Activated CD4-positive, alpha-beta T cell treated with anti-CD3 and anti-CD28 coated beads, Interleukin-2, amount 50 U/mL, for 1 hour (primary cell): Measurements from ENCODE around the gene TLE1.

Experiments used
- DNase-seq: peaks from one replicate; pipeline ENCODE4 v3.0.0-alpha.2; 2020

TLE1 gene

DNA sequence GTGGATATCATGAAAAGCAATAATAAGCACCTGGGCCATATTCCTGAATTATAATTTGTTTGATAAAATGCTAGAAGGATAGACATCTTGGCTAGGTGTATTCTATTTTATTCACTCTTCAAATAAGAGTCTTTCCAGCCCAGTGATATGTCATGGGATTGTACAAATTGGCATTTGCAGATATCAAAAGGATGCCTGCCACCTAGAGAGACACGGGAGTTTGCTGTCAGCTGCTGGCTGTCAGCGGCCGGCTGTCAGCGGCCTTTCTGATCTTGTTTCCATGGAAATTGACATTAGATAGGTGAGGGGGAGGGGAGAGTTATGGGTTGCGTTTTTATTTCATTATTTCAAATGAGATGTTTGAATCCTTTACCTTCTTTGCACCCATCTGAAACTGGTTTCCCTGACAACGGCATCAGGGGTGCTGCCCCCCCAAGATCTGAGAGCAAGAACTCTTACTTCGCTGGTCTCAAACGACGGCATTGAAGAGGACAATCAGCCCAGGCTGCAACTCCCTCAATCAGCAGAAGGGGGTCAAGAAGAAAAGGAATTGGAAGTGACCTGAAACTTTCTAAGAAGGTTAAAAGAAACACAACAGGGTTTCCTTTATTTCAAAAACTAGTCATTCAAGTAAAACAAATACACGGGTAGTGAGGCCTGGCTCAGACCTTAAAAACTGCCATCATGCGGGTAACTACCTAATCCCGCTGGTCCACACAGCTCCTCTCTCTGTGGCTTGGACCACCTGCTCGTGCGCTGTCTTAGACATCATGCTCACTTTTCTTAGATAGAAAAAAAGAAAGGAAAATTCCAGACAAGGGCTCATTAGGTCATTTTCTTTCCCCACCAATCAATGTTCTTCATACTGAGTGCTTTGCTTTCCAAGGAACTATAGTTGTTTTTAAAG is 115.7 kb downstream of the TLE1 start:
- no peak for DNase-seq

DNA sequence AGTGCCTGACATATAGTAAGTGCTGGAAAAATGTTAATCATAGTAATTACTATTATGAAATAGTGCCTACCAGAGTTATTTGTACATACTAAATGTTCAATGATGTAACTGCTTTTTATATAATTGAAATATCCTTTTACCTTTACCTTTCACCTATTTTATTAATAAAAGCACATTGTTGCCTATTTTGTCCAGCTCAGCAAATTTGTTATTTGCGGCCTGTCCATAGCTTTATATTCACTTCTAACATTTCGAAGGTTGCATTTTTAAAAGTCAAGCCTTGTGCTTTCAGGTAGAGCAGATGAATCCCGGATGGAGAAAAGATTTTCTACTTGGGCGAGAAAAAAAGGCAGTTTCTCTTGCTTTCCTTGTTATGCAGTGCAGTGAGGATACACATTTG is 119.3 kb downstream of the TLE1 start:
- DNase-seq, result no peak

DNA sequence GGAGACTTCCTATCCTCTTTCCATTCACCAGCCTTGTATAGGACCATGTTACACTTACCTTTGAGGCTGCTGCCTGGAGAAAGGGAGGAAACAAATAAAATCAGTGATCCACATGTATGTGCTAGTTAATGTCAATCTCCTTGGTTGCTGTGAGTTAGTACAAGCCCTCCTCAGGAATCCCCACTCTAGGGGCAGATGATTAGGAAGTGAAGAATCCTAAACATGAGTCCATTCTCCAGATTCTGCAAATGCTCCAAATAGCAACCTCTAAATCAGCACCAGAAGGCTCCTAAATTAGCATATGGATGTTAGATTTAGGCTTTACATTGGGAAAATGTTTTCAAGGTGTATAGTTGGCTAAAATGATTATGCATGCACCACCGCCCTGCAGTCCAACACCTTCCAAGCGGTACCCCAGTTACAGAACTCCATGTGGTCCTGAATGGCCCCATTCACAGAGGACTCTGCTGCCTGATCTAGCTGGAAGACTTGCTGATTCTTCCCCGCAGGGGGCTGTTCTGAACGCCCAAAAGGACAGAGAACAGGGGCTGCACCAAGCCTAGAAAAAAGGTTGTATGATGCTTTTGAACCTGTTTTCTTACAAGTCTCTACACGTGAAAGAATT is 123.2 kb downstream of the TLE1 start:
- no peak for DNase-seq

DNA sequence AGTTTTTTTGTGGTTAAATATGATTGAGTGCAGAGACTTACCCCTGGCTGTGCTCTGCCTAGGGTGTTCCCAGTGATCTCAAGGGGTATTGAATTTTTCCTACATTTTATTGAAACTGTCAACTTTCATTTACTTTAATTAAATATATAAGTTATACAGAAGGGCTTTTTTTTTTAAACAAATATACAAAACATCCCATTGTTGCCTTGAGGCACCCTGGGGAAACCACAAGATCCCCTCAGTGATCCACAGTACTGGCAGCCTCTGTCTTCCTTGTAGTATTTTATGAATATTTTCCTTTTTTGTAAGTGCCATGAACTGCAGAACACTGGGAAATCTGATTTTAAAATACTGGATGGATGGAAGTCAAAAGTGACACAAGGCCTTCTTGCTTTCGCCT is 123.7 kb downstream of the TLE1 start:
- no peak for DNase-seq

DNA sequence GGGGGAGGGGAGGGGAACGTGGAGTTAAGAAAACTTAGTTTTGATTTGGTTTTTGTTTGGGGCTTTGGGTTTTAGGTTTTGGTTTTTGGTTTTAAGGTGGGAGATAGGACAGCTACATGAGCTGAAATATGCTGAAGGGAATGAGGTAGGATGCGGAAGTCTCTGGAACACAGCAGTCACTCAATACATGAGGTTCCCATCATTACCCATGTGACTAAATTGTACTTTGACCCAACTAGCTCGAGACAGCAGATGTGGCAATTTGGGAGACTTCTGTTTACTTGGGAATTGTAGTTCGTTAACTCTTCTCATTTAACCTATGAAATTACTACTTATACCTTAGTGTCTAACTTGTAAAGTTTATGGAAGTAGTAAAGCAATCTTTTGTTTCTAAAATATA is 124.2 kb downstream of the TLE1 start:
- DNase-seq, result no peak

DNA sequence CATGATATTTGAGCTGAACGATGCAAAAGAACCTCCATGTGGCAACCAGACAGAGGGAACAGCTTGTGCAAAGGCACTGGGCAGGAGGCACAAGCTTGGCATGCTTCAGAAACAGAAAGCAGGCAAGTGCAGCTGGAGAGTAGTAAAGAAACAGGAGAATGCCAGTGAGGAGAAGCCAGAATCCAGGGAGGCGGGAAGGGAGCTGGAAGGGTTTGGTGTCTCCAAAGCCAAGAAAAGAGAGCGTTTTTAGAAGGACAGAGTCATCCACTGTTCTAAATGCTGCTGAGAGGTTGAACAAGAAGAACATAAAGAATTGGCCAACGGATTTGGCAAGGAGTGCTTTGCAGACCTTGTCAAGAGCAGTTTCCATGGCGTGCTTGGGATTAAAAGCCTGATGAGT is 124.7 kb downstream of the TLE1 start:
- DNase-seq, result no peak

DNA sequence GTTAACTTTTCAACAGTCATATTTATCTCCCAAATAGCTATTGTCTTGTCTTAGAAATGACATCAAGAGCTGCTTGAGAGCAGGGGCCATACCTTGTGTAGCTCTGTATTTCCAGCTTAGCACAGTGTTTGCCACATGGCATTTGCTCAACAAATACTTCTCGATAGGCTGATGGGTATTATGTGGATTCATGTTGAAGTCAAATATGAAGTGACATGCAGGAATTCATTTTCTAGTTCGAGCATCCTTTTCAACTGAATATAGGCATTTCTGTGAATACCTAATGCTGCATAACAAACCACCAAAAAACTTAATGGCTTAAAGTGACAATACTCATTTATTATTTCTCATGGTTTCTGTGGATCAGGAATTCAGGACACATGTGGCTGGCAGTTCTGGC is 125.6 kb downstream of the TLE1 start:
- DNase-seq, result no peak

DNA sequence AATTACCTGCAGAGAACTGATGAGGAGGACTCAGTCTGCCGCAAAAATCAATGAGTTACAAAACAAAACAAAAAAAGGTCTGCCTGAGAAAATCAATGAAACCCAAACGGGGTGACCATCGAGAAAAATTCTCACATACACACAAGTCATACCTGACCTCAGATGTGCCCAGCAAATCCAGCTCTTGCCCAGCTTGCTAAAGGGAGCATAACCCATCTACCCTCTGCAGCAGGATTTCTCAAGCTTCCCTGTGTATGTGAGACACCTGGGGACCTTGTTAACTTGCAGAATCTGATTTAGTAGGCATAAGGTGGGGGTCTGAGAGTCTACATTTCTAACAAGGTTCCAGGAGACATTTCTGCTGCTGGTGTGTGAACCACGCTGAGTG is 126.3 kb downstream of the TLE1 start:
- DNase-seq, result no peak

DNA sequence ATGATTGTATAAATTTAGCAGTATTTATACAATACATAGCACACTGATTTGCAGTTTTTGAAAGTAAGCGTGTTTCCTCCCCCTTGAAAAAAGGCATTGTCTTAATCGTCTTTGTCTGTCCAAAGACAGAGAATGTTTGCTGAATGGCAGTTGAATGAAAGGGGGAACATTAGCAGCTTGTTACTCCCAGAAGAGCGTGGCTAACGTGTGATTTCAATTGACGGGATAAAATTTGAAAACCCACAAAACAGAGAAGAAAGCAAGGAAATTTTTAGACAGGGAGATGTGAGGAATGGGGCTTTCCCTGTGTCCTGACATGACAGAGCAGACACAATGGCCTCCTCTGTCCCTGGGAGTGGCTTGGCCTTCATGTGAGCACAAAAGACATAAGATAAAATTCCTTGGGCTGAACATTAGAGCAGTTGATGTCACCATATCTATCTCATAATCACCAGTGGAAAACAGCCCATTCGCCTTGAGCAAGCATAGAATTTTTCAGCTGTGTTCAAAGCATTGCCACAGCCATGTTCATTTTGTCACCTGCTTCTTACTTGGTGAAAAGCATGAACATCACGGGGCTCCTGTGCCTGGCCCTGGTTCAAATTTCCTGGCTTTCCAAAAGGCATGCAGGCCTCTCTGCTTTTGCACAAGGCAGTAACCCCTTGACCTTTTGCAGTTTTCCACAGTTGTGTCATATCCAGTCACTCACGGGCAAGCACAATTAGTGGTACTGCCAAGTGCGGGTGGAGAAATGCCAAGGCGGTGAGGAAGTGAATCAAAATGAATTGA is 126.9 kb downstream of the TLE1 start:
- DNase-seq, result no peak

DNA sequence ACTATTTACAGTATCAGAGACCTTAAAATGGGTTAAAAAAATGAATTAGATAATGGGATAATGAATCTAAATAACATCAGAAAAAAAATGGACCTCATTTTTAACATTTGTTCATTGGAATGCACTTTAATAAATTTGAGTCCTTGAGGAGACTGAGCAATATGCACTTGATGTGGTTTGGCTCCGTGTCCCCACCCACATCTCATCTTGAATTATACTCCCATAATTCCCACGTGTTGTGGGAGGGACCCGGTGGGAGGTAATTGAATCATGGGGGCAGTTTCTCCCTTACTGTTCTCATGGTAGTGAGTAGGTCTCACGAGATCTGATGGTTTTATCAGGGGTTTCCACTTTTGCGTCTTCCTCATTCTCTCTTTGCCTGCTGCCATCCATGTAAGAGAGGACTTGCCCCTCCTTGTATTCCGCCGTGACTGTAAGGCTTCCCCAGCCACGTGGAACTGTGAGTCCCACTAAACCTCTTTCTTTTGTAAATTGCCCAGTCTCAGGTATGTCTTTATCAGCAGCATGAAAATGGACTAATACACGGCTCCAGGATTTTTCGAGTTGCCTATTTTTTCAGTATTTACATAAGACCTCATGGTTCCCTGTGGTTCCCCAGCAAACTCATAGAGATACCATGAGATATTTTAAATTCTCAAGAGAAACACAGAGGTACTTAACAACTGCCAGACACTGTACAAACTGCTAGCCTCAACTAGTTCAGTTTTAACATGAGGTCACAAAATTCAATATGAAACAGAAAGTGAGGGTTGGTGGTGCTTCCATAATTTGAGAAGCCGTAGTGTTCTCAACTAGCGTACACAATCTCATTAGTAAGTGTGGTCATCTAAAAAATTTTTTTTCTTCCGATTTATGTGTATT is 128.3 kb downstream of the TLE1 start:
- DNase-seq, result no peak

DNA sequence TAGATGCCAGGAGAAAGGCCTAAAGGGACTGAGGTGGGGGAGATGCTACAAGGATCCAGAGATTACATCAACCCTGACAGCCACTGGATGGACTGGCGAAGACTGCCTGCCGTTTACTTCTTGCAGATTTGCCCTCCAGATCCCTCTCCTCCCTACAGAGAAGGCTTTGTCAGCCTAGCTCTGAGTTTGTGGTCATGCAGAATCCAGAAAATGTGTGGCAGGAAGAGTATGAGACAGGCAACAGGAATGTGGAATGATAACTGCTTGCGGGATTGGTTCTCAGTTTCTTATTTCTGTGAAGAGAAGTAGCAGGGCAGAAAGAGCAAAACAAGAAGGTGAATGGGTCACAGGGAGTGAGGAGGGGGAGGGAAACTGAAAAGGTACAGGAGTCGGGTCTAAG is 129.6 kb downstream of the TLE1 start:
- DNase-seq, result no peak

DNA sequence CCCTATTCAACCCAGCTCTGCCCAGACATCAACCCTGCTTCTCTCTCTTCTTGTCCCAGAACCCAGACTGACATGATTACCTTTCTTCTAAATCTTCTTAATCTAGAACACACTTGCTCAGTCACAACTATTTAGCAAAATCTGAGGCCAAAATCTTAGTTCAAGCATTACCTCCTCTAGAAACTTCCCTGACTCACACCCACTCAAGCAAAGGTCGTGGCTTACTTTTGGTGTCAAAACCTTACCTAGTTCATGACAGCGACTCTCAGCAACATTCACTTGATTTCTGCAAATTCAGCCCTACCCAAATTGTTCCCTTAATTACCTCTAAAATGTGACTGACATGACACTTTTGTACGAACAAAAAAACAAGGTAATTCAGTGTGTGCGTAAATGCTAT is 130.2 kb downstream of the TLE1 start:
- no peak for DNase-seq

DNA sequence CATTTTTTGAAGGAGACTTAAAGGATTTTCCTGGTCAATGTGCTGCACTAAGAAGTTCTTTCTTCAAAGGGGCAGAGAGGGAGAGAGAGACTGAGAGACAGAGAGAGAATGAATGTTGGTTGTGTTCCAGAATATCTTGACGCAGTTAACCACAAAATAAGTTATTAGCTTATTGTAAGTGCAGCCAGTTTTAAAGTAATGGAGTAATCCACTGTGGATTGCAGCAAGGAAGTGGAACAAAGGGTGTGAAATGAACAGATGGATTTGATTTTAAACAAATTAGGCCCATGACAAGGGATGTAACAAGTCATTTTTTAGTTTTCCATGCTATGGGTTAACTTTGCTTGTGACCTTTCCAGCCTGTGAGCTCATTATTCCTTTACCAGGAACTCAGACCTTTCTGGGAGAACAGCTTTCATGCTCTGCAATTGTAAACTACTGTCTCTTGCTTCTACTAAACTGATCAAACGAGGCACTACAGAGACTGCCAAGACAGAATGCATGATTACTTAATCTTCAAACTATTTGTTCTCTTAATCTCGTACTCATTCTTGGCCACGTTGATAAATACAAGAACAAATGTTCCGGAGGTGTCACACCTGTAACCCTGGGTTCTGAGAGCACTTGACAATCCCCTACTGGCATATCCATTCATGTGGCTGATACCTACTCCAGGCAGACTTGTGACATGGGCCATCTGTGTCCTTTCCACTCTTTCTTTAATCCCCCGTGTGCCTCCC is 131.1 kb downstream of the TLE1 start:
- no peak for DNase-seq

DNA sequence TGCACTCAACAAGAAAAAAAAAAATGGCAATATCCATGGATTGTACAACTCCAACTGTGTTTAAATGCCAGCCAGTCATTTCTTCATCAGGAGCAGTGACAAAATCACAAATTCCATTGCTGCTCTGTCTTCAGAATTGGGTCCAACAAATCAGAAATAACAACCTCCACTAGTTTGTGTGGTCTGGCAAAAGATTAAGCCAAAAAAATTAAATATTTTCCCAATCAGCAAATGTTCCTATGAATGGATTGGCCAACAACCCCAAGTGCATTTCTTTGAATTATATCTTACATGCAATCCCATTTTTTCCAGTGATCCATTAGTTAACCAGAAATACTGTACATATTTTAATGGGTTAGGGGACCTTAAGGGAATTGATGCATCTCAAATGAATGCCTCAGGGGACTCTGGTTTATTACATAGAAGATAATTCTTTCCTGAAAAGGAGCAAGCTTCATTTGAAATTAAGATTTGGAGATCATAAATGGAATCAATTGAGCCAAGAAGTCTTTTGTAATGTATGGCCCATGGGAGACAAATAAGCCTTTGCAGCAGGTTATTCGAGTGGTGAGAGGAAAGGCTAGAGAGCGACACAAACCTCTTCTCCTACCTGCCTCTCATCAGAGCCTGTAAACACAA is 131.8 kb downstream of the TLE1 start:
- DNase-seq, result no peak

DNA sequence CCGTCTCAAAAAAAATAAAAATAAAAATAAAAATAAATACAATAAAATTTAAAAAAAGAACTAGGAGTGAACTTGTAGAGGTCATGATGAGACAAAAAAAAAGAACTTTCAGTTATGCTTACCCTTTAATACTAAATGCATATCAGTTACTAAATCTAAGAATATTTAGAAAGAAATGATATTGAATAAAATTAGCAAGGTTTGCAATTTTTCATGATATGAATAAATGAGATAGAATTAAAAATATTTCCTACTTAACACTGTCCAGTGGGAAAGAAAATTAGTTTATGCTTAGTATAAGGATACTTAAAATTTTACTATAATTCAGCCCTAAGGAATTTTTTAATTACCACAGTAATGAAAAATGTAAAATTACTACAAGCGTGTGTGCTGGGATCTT is 132.4 kb downstream of the TLE1 start:
- no peak for DNase-seq

DNA sequence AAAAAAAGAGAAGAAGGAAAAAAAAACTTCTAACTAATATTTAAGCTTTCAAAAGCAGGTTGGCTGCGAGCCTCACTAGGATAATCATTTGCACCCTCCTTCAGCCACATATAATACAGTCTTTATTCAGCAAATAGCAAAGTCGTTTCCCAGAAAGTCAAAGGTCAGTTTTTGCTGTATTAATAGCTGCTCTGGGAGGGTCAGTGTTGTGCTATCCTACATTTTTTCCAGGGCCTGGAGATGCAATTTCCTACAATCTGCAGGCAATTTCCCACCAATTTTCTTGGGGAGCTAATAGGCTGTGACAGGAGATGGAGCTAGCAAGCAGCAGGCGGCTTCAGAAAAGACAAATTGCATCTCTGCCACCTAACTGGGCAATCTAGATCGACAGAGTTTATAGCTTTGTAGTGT is 136.8 kb downstream of the TLE1 start:
- no peak for DNase-seq

DNA sequence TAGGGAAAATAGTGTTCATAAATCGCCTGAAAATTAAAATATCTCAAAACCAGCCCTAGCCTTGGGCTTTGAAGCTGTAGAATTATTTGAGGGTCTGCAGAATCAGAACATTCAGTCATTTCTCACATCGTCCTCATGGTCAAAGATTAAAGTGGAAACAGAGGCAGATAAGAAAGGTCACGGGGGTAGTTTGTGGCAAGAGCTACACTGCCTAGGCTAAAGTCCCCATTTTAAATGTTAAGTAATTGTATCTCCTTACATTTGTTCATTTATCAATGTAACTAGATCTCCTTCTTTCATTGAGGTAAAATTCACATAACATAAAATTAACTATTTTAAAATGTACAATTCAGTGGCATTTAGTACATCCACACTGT is 139.2 kb downstream of the TLE1 start:
- DNase-seq, result no peak

DNA sequence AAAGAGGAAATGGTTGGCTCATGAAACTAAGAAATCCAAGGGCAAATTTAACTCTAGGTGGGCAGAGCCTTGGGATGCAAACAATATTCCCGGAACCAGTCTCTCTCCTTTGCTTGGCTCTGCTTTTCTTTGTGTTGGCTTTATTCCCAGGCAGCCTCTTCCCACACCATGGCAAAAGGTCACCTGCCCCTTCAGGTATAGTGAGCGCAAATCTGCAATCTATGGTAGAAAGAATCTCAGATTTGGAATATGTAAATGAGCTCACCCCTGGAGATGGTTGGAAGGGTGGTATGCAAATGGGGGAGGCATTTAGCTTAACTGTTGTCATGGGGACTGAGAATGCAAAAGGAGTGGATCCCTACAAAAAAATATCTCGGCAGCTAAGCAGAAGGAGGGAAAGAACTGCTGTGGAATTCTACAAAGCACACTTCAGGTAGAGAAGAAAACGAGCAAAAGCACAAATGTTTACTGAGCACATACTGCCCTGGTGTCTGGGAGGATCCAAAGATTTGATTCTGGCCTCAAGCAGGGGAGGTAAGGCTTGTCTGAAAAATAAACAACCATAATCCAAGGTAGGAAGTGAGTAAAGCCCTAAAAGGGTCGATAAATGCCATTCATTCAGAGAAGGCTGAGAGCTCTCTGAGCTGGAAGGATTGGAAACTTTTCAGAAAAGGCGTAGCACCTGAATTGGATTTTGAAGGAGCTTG is 139.7 kb downstream of the TLE1 start:
- no peak for DNase-seq

DNA sequence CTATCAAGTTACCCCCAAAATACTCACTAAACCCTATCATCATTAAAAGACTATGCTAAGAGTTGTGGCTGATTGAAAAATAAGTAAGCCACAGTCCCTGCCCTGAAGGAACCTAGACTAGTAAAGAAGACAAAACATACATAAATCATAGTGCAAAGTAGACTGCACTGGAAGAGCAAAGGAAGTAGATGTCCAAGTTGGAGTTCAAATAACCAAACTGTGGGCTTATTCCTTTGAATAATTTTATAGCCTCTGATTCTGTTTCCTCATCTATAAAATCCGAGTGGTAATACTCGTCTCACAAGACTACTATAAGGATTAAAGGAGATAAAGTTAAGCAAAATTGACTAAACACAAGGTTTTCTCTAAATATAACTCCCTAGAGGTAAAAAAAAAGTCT is 140.4 kb downstream of the TLE1 start:
- no peak for DNase-seq

DNA sequence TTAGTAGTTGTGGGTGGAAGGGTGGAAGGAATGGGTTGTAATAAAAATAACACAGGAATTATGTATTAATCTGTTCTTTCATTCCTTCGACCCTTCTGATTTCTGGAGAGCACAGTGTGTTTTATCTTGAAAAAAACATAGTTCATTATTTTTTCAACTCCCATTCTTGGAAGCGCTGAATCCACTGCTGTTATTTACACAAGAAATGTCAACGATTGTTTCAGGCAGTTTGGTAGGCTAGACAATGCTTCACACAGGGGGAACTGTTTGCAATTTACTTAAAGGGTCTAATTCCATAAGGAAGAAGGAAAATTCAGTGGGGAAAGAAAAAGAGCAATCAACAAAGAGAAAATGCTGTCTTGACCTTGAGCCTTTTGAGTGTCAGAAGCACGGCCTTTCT is 142.9 kb downstream of the TLE1 start:
- DNase-seq, result no peak

DNA sequence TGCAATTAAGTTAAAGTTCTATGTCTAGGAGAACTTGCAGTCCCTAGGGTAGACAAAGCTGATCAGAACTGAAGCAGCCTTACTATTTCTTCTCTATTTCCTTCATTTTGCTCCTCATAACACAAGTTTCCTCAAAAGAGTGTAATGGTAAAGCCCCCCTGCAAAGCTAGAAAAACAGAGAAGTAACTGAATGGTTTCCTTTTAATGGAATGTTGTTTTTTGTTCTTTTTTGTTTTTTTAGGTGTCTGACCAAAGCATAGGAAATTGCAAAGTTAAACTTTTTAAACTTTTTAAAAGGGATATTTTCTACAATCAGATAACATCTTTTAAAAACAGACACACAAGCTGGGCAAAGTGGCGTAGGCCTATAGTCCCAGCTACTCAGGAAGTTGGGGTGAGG is 145.7 kb downstream of the TLE1 start:
- DNase-seq, result no peak
